T-cell (primary cell): ENCODE results near the gene HES4. TPM values are rescaled to one million over a fixed set of nuclear protein-coding genes. Genes with fewer than 3 reads are reported as not detected.
"Not testable (repeated sequence)": the region's sequence is repeated elsewhere in the genome, so short reads cannot be mapped to it uniquely, and the experiment has no call there.

Experiments used
- ATAC-seq, 4 experiments: fragments of 200-7000 bp in 3 of 4; fragments of 150-1000 bp in 1 of 4; cut with Tn5 transposase; replicated peaks in 1 of 4; 1 replicate in 3 of 4; 2 replicates in 1 of 4; pipeline ENCODE4 v1.10.0; 2021; ENCODE audit warnings: moderate library complexity in 3 of 4, mild to moderate bottlenecking in 2 of 4, moderate number of reproducible peaks in 1 of 4
- CTCF ChIA-PET, 2 donors: fragments of 300-600 bp; sonication (Branson Sonifier 250); formaldehyde crosslinking; loops; one replicate each; lab custom pipeline; 2022; ENCODE audit warnings: antibody characterized with exemption in 2 of 2; lab: Charles Lee
- POLR2A ChIA-PET, 2 donors: fragments of 300-600 bp; sonication (Branson Sonifier 250); formaldehyde crosslinking; loops; one replicate each; lab custom pipeline; 2022; ENCODE audit warnings: antibody characterized with exemption in 2 of 2; lab: Charles Lee
- DNase-seq, 35 experiments: peaks; one replicate each; pipeline versions ENCODE4 v3.0.0 to v3.0.0-alpha.2; 2013 to 2023
- H3K27ac ChIP-seq: one replicate; pipeline ENCODE4 v1.5.1; 2013; ENCODE audit warnings: low read length
- H3K27me3 ChIP-seq, 2 experiments: replicated peaks in 1 of 2; 1 replicate in 1 of 2; 2 replicates in 1 of 2; pipeline versions ENCODE4 v1.6.1 to v1.7.0; 2013; ENCODE audit warnings: low read length in 1 of 2, mixed read lengths in 1 of 2; ENCODE audit not compliant: control insufficient read depth in 2 of 2, insufficient read depth in 2 of 2; ENCODE audit errors: extremely low read depth in 1 of 2
- H3K36me3 ChIP-seq, 2 donors: 1 replicate in 1 of 2; 2 replicates in 1 of 2; pipeline versions ENCODE4 v1.6.1 to v1.7.0; 2013; ENCODE audit warnings: low read length in 1 of 2; ENCODE audit not compliant: control insufficient read depth in 2 of 2, insufficient read depth in 1 of 2; ENCODE audit errors: extremely low read depth in 1 of 2
- H3K4me1 ChIP-seq, 2 experiments: 1 replicate in 1 of 2; 2 replicates in 1 of 2; pipeline versions ENCODE4 v1.6.1 to v1.7.0; 2013; ENCODE audit warnings: low read length in 2 of 2, mixed read lengths in 1 of 2; ENCODE audit not compliant: insufficient read depth in 2 of 2, control insufficient read depth in 1 of 2; ENCODE audit errors: extremely low read depth in 1 of 2
- H3K4me3 ChIP-seq, 2 donors: 1 replicate in 1 of 2; 2 replicates in 1 of 2; pipeline versions ENCODE4 v1.5.1 to v1.7.0; 2013; ENCODE audit warnings: mild to moderate bottlenecking in 2 of 2, low read length in 1 of 2, moderate library complexity in 1 of 2; ENCODE audit not compliant: control insufficient read depth in 1 of 2; ENCODE audit errors: extremely low read depth in 1 of 2
- H3K9me3 ChIP-seq: 2 replicates; pipeline ENCODE4 v1.7.0; 2013
- H3K27ac Mint-ChIP-seq, 2 donors: one replicate each; pipeline ENCODE4 v1.8.0; 2020 to 2021; ENCODE audit warnings: mild to moderate bottlenecking in 2 of 2, mixed read lengths in 2 of 2
- H3K27me3 Mint-ChIP-seq, 2 donors: one replicate each; pipeline ENCODE4 v1.8.0; 2021 to 2022; ENCODE audit warnings: mixed read lengths in 2 of 2
- H3K36me3 Mint-ChIP-seq: one replicate; pipeline ENCODE4 v1.8.0; 2021; ENCODE audit warnings: mixed read lengths
- H3K4me1 Mint-ChIP-seq, 3 donors: one replicate each; pipeline ENCODE4 v1.8.0; 2020 to 2022; ENCODE audit warnings: mixed read lengths in 3 of 3, mild to moderate bottlenecking in 1 of 3
- H3K4me3 Mint-ChIP-seq, 3 donors: one replicate each; pipeline ENCODE4 v1.8.0; 2020 to 2022; ENCODE audit warnings: mild to moderate bottlenecking in 3 of 3, mixed read lengths in 3 of 3, moderate library complexity in 3 of 3
- H3K9me3 Mint-ChIP-seq, 3 donors: one replicate each; pipeline ENCODE4 v1.8.0; 2020 to 2022; ENCODE audit warnings: mixed read lengths in 3 of 3
- WGBS: methylation state at CpG from one replicate; pipeline ENCODE4 v1.1.5; 2013; ENCODE audit warnings: missing lambda C conversion rate; ENCODE audit not compliant: insufficient coverage; 5-methylcytosine and 5-hydroxymethylcytosine counted together
- total RNA-seq, 35 experiments: library from RNA in 6 of 35; stranded (reverse) in 6 of 35; fragments of 120-200 nt in 1 of 35; gene quantifications; one replicate each; pipeline versions ENCODE4 v1.2.1 to v1.2.4 and lab custom pipeline; 2013 to 2026

Gene HES4
- total RNA-seq, 5 donors from 2014 or later (not counting 1 experiment from before 2014, with no cell fraction given), result 1.5 to 11.9 (median 2.6) TPM

DNA sequence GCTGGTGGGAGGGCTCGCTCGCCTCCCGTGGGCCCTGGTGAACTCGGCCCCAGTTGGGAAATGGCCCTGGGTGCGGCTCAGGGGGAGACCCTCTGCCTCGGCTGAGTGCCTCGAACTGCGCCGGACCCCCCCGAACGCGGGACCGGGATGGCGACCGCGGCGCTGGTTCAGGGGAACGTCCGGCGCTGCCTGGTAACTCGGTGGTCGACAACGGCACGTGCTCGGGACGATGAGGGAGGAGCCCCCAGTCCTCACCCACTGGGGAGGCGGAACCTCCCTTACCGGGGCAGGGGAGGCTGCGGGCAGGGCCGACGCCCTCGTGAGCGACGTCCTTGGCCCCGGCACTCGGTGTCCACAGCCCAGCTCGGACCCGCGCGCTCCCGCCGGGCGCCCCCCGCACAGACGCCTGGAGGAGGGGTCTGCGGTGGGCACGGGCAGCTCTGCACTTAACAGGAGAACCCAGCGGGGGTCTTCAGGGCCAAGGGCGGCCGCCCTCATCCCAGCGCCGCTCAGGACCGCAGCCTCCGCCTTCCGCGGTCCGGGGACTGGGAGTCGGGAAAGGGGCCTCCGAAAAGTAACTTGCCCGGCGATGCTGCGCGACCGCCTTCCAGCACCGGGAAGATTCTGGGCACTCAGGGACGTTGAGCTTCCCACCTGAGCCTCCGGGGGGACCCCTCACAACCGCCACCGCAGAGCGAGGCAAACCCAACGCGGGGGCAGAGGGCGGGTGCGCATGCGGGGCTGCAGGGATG, 1.7 kb downstream of the HES4 start:
- Mint-ChIP-seq H3K9me3 (no peaks in the 10 kb centered on the region), H3K27ac (no peak overlapping the region), H3K36me3 (no peaks in the 10 kb centered on the region), H3K4me3 (peak overlapping the region in 2 of 3 donors; percentile 21 to 46), H3K27me3 (peaks cover 0 to 31% of the 10 kb centered on the region in 2 donors), H3K4me1 (peaks cover 7 to 16% (median 13%) of the 10 kb centered on the region in 3 donors)
- Histone ChIP-seq H3K27ac (no peak overlapping the region), H3K27me3 (peaks cover 1 to 86% of the 10 kb centered on the region in 2 experiments), H3K9me3 (no peaks in the 10 kb centered on the region), H3K36me3 (no peaks in the 10 kb centered on the region), H3K4me1 (peaks cover 9 to 55% of the 10 kb centered on the region in 2 experiments), H3K4me3 (peak overlapping the region in 1 of 2 donors; percentile 5)
- peak in 1 of 35 experiments; percentile 11 for DNase-seq
- WGBS, result 32% methylated on average over 67 of the region's 75 CpGs
- ATAC-seq, result no peak
- ChIA-PET CTCF (no interaction called here), POLR2A (no interaction called here)

DNA sequence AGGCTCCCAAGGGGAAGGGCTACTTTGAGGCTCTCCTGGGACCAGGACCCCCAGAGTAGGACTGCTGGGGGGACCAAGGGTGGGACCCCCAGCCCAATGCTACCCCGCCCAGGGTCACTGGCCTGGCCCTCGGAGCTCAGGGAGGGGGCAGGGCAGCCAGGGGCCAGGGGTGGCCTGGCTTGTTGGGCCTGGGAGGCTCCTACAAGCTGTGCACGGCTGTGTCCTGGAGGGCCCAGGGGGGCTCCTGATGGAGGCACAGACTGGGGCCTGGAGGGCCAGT, 2.2 kb downstream of the HES4 start:
- H3K27me3 ChIP-seq, result peaks cover 0 to 86% of the 10 kb centered on the region in 2 experiments
- Mint-ChIP-seq H3K27me3 (peaks cover 0 to 28% of the 10 kb centered on the region in 2 donors), H3K9me3 (peaks cover 0 to under 1% (median 0%) of the 10 kb centered on the region in 3 donors), H3K27ac (no peak overlapping the region), H3K36me3 (no peaks in the 10 kb centered on the region), H3K4me3 (peak overlapping the region in 1 of 3 donors; percentile 30), H3K4me1 (peaks cover 7 to 16% (median 13%) of the 10 kb centered on the region in 3 donors)
- no peak overlapping the region for H3K27ac ChIP-seq
- no peak for ATAC-seq
- H3K4me3 ChIP-seq, result no peak overlapping the region
- H3K9me3 ChIP-seq, result no peaks in the 10 kb centered on the region
- no peak for DNase-seq
- ChIA-PET CTCF (interaction anchor here in 1 of 2 donors (0.6 kb wide), 1 partner anchor 65 kb away, joined by 6 read pairs; no protein-coding TSS in a partner anchor), POLR2A (no interaction called here)
- H3K4me1 ChIP-seq, result peaks cover 9 to 55% of the 10 kb centered on the region in 2 experiments
- no peaks in the 10 kb centered on the region for H3K36me3 ChIP-seq
- WGBS, result 78% methylated on average over 1 of the region's 3 CpGs

DNA sequence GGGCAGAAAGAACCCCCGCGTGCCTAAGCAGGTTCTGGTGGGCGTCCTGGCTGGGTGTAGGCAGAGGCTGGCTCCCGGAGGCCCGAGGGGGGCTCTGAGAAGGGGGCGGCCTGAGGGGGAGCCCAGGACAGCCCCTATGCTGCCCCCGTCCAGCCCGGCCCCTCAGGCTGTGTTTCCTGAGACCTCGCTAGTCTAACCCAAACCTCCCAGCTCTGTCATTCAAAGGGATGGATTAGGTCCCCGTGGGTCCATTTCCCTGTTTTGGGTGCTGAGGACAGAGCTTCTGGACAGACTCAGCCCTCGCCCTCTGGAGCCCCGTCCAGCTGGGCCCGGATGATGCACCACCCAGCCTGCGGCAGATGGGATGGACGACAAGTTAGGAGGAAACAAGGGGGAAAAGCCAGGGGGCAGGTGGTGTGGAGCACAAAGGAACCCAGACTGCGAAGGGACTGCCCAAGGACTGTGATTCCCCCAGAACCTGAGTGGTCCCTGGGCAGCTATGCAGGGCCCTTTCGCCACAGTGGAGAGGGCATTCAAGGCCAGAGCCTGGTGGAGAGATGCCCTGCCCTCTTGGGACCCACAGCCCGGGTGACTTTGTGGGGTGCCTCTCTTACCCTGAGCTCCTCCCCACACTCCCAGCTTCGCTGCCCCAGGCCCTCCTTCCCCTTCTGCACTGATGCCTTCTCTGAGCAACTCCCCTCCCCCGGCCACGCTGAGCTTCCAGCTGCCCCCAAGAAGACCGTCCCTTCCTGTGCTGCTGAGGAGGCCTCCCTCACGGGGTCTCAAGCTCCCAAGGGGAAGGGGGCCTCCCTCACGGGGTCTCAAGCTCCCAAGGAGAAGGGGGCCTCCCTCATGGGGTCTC, 2.8 kb downstream of the HES4 start:
- Histone ChIP-seq H3K9me3 (no peaks in the 10 kb centered on the region), H3K4me3 (no peak overlapping the region), H3K36me3 (no peaks in the 10 kb centered on the region), H3K27ac (no peak overlapping the region), H3K4me1 (peaks cover 9 to 54% of the 10 kb centered on the region in 2 experiments), H3K27me3 (peaks cover 0 to 83% of the 10 kb centered on the region in 2 experiments)
- Mint-ChIP-seq H3K4me1 (peaks cover 7 to 16% (median 12%) of the 10 kb centered on the region in 3 donors), H3K27me3 (peaks cover 0 to 32% of the 10 kb centered on the region in 2 donors), H3K4me3 (peak overlapping the region in 1 of 3 donors; percentile 30), H3K9me3 (peaks cover 0 to 4% (median 0%) of the 10 kb centered on the region in 3 donors), H3K27ac (no peak overlapping the region), H3K36me3 (no peaks in the 10 kb centered on the region)
- POLR2A ChIA-PET, result no interaction called here
- WGBS, result 48% methylated on average over 16 of the region's 24 CpGs
- CTCF ChIA-PET, result interaction anchor here in 1 of 2 donors (0.6 kb wide), 1 partner anchor 66 kb away, joined by 6 read pairs; no protein-coding TSS in a partner anchor
- DNase-seq (peak in 1 of 35 experiments; percentile 4), ATAC-seq (no peak)

DNA sequence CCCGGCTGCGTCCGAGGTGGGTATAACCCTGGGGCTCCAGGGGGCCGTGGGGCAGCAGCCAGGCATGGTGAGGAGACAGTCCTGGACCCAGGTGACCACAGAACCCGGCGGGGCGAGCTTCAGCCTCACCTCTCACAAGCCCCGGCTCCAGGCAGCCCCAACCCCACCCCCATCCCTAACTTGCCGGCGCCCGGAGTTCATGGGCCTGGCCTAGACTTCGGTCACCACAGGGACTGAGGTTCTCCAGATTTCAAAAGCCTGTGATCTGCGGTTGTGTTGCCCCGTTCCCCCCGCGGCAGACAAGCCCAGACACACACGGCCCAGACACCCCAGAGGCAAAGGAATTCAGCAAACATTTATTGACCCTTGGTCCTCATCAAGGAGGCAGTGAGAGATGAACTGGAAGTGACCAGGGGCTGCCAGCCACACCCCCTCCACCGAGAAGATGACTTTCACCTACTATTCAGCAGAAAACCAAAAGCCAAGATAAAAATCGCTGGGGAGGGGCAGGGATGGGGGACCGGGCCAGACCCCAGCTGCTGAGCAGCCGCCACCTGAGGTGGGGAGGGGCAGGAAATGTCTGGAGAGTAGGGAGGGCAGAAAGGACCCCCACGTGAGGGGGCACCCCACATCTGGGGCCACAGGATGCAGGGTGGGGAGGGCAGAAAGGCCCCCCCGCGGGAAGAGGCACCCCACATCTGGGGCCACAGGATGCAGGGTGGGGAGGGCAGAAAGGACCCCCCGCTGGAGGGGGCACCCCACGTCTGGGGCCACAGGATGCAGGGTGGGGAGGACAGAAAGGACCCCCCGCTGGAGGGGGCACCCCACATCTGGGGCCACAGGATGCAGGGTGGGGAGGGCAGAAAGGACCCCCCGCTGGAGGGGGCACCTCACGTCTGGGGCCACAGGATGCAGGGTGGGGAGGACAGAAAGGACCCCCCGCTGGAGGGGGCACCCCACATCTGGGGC, 3.9 kb downstream of the HES4 start:
- H3K27me3 ChIP-seq, result peaks cover 0 to 83% of the 10 kb centered on the region in 2 experiments
- peaks cover 6 to 42% of the 10 kb centered on the region in 2 experiments for H3K4me1 ChIP-seq
- Mint-ChIP-seq H3K4me3 (peak overlapping the region in 1 of 3 donors; percentile 40), H3K9me3 (peaks cover 0 to 7% (median 0%) of the 10 kb centered on the region in 3 donors), H3K36me3 (no peaks in the 10 kb centered on the region), H3K27me3 (peaks cover 0 to 41% of the 10 kb centered on the region in 2 donors), H3K27ac (peak overlapping the region in 1 of 2 donors; percentile 52), H3K4me1 (peaks cover 6 to 21% (median 12%) of the 10 kb centered on the region in 3 donors)
- ChIA-PET POLR2A (no interaction called here), CTCF (no interaction called here)
- ATAC-seq (no peak), DNase-seq (no peak)
- H3K9me3 ChIP-seq, result no peaks in the 10 kb centered on the region
- H3K36me3 ChIP-seq, result no peaks in the 10 kb centered on the region
- H3K27ac ChIP-seq, result no peak overlapping the region
- WGBS, result 17% methylated on average over 12 of the region's 30 CpGs
- H3K4me3 ChIP-seq, result no peak overlapping the region

DNA sequence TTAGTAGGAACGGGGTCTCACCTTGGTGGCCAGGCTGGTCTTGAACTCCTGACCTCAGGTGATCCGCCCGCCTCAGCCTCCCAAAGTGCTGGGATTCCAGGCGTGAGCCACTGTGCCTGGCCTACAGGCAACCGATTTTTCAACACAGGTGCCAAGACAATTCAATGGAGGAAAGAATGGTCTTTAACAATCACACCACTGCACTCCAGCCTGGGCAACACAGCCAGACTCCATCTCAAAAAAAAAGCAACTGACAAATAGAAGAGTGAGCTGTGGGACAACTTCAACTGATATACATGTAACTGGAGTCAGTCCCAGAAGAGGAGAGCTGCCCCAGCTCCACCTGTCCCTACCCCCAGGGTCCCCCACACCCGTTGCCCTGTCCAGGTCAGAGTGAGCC, 5.4 kb downstream of the HES4 start:
- H3K36me3 Mint-ChIP-seq, H3K4me3 Mint-ChIP-seq, H3K9me3 ChIP-seq, POLR2A ChIA-PET, DNase-seq, H3K36me3 ChIP-seq, CTCF ChIA-PET, H3K27ac ChIP-seq, H3K27ac Mint-ChIP-seq, H3K4me3 ChIP-seq, ATAC-seq, H3K9me3 Mint-ChIP-seq: not testable (repeated sequence)
- peaks cover 4 to 17% (median 9%) of the 10 kb centered on the region in 3 donors for H3K4me1 Mint-ChIP-seq
- H3K27me3 ChIP-seq, result peaks cover 0 to 86% of the 10 kb centered on the region in 2 experiments
- H3K27me3 Mint-ChIP-seq, result peaks cover 0 to 39% of the 10 kb centered on the region in 2 donors
- 83% methylated on average over 6 of the region's 6 CpGs for WGBS
- peaks cover 1 to 30% of the 10 kb centered on the region in 2 experiments for H3K4me1 ChIP-seq
